Ramos (cell line): ENCODE results near the gene TSC22D3.

Source experiments
- in situ Hi-C: fragments of 300-500 bp; cut with MboI; formaldehyde crosslinking; loops from one replicate; pipeline ENCODE4 v1.14.3; 2022; ENCODE audit warnings: low sequenced_read_pairs; ENCODE audit not compliant: unreplicated experiment

TSC22D3 gene

GRCh38 chrX:107731831-107732502 lies 43.6 kb downstream of the TSC22D3 start:
- in situ Hi-C loops = no loop called here

GRCh38 chrX:107730991-107731766 lies 44.4 kb downstream of the TSC22D3 start:
- in situ Hi-C loops = no loop called here

- in situ Hi-C loops = no loop called here
Measured at GRCh38 chrX:107730298-107730655, 45.3 kb downstream of the TSC22D3 start.

DNA sequence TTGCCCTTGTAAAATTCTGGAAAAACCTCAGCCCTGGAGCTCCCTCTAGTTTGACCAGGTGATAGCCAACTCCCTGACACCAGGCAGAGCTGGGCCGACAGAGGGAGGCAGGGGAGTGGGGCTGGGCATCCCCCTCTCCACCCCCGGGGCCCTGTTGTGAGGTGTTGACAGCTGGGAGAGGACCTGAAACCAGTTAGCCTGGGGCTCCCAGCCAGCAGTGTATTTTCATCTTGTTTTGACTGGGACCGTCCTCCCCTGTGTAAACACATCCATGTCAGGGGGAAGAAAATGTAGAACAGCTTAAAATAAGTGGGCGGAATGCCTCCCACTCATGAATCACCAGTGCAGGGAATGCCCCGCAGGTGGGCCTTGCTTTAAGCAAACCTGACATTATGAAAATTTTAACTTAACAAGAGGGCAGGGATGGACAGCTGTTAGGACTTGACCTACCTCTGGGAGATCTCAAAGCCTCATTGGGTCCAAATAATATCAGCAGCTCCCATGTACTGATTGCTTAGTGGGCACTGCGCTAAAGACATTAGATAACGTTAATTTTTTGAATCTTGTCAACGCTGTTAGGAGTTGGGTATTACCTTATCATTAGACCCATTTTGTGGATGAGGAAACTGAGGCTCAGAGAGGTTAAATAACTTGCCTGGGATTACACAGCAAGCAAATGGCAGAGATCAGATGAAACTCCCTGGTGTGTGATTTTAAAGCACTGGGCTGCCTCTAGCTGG lies 45.9 kb downstream of the TSC22D3 start:
- in situ Hi-C loops = no loop called here

DNA sequence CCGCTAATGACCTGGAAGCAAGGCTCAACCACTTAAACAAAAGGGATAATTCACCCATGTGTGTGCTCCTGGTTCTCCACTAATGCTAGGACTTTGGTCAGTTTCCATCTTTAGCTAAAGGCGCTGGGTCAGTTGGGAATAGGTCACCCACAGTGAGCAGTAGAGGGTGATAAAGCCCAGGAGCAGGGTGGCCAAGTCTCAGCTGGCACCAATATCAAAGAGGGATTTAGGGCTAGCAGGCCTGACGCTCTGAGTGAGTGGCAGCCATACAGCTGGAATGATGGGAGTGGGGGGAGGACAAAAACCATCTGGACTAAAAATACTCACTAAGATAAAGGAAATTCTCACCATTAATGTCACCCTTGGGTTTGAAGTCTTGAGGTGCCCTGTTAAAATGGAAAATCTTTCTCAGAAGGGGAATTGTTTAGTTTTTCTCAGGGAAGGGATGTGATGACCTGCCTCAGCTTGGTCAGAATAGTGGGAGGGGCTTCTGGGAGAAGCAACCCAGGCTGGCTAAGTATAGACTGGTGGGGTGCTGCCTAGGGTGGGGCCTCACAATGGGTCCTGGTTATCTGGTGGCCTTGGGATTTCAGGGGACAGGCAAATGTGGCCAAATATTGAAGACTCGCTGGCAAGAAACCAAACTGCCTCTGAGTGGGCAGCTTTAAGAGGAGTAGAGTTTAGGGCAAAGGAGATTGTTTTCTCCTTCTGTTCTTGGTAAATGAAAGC lies 47.1 kb downstream of the TSC22D3 start:
- in situ Hi-C loops = no loop called here

GRCh38 chrX:107726816-107727534 lies 48.6 kb downstream of the TSC22D3 start:
- in situ Hi-C loops = no loop called here

GRCh38 chrX:107725761-107726555 lies 49.6 kb downstream of the TSC22D3 start:
- in situ Hi-C loops = no loop called here

DNA sequence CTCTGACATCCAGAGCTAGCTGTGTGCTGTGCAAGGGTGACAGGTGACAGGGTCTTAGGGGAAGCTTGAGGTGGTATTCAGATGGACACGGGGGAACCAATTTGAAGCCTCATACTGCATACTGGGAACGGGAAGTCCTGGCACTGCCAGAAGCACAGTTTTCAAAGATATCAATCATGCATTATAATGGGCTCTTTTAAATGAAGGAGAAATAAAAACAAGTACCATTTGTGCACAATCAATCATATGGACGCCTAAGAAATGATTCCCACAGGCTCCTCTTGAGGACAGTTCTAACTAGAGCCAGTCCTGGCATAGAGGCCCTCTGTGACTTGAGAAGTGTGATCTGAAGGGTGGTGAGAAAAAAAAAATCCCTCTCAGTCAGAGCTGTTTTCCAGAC lies 50.9 kb downstream of the TSC22D3 start:
- in situ Hi-C loops = no loop called here

DNA sequence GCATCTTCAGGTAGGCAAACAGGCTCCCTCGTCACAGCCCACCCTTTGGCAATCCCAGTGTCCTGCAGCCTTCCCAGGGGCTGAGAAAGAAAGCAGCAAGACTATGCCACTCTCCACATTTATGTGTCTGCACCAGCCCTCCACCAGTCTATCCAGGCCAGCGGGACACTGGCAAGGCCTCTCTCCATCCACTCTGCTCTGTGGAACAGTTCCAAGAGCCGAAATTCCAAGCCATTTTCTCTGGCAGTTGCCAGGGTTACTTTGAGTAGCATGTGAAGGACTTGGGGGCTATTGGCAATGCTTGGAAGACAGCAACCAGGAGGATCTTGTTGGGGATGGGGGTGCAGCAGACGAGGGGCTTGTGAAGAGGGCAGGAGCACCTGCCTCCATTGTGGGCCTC lies 52.1 kb downstream of the TSC22D3 start:
- in situ Hi-C loops = no loop called here

GRCh38 chrX:107721966-107722707 lies 53.5 kb downstream of the TSC22D3 start:
- in situ Hi-C loops = no loop called here

GRCh38 chrX:107721318-107721717 lies 54.3 kb downstream of the TSC22D3 start:
- in situ Hi-C loops = no loop called here

GRCh38 chrX:107718156-107718621 lies 57.4 kb downstream of the TSC22D3 start:
- in situ Hi-C loops = no loop called here

GRCh38 chrX:107716816-107717700 lies 58.5 kb downstream of the TSC22D3 start:
- in situ Hi-C loops = no loop called here

DNA sequence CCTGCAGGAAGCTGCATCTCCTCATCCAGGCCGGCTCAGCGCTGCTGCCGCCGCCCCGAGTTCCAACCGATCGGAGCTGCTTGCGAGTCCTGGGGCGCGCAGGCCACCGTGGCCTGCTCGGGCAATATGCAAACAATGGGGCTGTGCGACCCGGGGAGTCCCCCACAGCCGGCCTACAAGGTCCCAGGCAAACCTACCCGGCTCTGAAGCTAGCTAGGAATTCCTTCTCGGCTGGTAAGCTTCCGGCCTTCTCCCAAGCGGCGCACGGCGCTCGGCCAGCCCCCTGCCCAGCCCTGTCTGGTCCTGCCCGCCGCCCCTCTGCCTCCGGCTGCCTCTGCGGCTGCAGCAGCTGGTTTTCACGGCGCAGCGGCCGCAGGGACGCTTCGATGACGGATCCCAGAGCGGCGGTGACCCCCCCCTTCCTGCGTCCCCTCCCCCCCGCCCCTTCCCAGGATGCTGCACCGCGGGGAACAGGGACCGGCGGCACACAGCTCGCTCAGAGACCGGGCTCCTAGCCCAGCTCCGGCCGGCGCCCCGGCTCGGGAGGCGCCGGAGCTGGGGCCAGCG lies 59.4 kb downstream of the TSC22D3 start:
- in situ Hi-C loops = no loop called here

- in situ Hi-C loops = no loop called here
Measured at GRCh38 chrX:107715331-107716117, 60.1 kb downstream of the TSC22D3 start.

- in situ Hi-C loops = loop anchor here (5.0 kb wide), 1 partner anchor 37 kb away; no protein-coding TSS in a partner anchor
Measured at GRCh38 chrX:107714206-107714891, 61.2 kb downstream of the TSC22D3 start.
